GM19372 (cell line): ENCODE results near the gene PAX8.
"Not testable (repeated sequence)": the region's sequence is repeated elsewhere in the genome, so short reads cannot be mapped to it uniquely, and the experiment has no call there.

Experiments
- ATAC-seq: cut with Tn5 transposase; IDR thresholded peaks from one replicate; pipeline ENCODE4 v1.9.1; 2021; ENCODE audit warnings: mild to moderate bottlenecking, low read depth, moderate library complexity; ENCODE audit not compliant: unreplicated experiment

PAX8 gene

DNA sequence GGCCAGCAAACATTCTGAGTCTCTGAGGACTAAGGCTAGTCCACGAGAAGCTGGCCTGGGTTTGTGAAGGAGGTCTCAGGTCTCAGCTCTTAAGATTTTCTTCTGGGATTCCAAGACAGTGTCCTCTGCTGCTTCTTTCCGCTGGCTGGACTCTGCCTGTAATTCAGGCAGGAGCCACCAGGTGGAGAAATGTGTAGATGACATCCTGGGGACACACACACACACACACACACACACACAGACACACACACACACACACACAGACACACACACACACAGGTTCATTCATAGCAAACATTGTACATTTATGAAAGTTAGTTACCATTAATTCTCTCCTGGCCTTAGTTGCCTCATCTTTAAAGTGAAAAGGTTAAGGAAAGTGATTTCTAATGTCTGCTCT, 18.9 kb upstream of the PAX8 start:
- ATAC-seq, result not testable (repeated sequence)

- ATAC-seq, result no peak
Observed at GRCh38 chr2:113291191-113291590, 12.5 kb upstream of the PAX8 start.

- ATAC-seq, result not testable (repeated sequence)
Observed at GRCh38 chr2:113288674-113289149, 10.0 kb upstream of the PAX8 start.

GRCh38 chr2:113288117-113288673, 9.5 kb upstream of the PAX8 start:
- ATAC-seq, result not testable (repeated sequence)

DNA sequence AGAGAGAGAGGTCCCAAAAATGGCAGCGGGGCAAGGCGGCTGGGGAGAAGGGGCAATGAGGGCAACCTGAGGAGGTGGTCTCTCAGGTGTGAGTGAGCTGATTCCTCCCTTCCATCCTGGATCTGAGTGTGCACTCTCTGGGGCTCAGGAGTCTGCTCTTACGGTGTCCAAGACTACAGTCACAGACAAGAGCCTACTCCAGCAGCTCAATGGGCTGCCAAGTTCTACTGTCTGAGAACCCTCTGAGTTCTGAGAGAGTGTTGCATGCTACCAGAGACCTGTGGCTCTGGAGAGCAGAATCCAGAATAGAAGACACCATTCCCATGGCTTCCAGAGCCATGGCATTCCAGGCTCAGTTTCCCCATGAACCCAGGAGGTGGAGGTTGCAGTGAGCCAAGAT, 7.1 kb upstream of the PAX8 start:
- ATAC-seq, result no peak

- not testable (repeated sequence) for ATAC-seq
Observed at GRCh38 chr2:113284999-113285398, 6.3 kb upstream of the PAX8 start.

- ATAC-seq, result no peak
Observed at GRCh38 chr2:113284476-113284875, 5.8 kb upstream of the PAX8 start.

- no peak for ATAC-seq
Observed at GRCh38 chr2:113283704-113284284, 5.1 kb upstream of the PAX8 start.

DNA sequence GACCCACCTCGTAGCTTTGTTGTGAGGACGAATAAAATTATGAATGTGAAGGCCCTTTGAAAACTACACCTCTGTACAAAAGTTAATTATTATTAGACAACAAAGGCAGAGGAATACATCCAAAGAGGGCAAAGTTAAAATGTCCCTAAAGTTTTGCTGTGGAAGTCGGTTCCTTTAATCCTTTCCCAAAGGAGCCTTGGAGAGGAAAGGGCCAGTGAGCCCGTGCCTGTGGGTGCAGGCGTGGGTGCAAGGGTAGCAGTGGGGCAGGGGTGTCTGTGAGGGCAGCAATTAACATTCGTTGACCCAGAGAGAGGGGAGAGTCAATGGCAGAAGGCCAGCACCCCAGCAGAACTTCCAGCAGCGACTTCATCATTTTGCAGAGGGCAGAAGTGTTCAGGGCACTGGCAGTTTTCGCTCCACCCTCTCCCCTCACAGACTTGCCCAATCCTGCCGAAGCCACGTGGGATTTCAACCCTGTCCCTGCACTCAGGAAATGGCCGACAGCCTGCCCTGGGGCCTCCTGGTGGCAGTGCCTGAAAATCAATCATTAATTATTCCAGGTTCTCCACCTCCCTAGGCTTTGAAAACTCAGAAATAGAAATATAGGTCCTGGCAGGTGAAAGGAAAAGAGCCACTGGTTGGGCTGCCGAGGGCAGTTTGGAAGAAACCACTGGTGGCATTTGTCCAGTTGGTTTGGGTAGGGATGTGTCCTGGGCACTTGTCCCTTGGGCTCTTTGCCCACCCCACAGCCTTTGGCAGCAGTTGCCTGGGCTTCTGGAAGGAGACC, 4.2 kb upstream of the PAX8 start:
- no peak for ATAC-seq

GRCh38 chr2:113281910-113282746, 3.4 kb upstream of the PAX8 start:
- ATAC-seq, result no peak

- no peak for ATAC-seq
Observed at GRCh38 chr2:113278073-113278741, 514 bp downstream of the PAX8 start.

DNA sequence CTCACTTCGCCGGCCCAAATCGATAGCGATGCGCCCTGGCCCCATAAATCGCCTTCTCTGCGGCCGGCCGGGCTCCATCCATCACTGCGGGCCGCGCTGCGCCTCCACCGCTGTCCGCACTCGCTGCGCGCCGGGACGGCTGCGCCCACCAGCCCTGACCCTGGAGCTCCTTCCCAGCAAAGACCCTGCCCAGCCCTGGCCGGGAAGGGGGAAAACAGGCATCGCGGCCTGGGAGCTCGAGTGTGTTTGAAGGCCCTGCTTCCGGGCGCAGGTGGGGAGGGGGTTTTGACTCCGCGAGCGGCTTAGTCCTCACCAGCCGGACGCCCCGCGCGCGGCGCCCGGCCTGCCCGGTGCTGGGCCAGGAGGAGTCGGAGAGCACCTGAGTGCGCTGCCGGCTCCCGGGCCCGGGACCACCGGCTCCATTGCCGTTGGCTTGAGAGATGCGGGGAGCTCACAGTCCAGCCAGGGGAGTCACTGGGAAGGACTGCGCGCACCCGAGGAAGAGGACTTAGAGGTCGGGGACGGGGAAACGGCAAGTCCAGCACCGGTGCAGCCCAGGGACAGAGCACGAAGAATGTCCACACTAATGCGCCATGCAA, 1.1 kb downstream of the PAX8 start:
- no peak for ATAC-seq

GRCh38 chr2:113276761-113277425, 1.8 kb downstream of the PAX8 start:
- no peak for ATAC-seq

GRCh38 chr2:113276216-113276760, 2.4 kb downstream of the PAX8 start:
- no peak for ATAC-seq

DNA sequence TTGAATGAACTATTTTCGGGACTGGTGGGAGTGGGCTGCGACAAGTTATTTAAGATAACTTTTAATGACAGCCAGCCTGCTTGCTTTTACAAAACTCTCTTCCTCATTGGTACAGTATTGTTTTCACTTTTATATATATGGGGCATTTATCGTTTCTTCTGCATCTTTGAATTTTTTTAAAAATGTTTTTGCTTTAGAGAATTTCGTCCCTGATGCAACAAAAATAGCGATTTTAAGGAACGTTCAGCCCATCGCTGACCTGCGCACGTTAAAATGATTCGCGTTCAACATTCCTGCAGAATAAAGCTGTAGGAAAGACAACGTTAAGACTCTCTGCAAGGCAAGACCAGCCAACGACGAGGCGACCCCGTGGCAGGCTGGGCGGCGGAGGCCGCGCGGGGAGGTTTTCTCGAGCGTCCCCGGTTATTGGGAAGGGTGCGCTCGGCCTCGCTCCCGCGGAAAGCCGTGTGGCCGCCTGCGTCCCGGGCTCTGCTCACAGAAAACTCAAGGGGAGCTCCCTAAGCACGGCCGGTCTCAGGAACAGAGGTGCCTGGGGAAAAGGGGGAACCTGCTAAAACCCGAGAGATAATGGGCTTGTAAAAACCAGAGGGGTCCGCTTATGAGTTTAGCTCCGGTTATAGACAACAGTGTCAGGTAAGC, 3.0 kb downstream of the PAX8 start:
- ATAC-seq, result no peak

- ATAC-seq, result no peak
Observed at GRCh38 chr2:113274432-113274831, 4.3 kb downstream of the PAX8 start.

- ATAC-seq, result no peak
Observed at GRCh38 chr2:113273981-113274380, 4.7 kb downstream of the PAX8 start.

DNA sequence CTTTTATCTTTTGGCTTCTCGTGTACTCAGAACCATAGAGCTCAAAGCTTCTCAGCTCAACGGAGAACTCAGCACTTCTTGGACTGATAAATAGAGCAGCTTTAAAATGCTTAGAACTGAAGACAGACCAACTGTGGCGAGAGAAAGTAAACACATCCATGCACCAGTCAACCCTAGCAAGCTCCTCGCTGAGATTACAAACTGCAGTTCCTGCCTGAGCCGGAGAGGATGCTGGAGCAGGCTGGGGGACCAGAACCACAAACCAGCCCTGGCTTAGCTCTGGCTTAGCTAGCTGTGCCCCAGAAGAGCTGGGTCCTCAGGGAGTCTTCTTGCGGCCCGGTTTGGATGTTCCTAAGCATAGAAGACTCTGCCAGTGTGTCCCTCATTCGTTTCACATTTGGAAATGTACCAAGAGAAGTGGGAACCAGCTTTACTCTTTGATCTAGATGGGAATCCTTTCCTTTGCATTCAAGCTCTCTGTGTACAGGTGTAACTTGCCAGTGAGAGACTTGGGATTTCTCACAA, 5.6 kb downstream of the PAX8 start:
- ATAC-seq, result no peak
